LNCaP clone FGC (cell line): Measurements from ENCODE around the gene ABCC11.

Experiments used
- DNase-seq: peaks from one replicate; pipeline ENCODE4 v3.0.0-alpha.2; 2011; ENCODE audit warnings: low read depth
- H3K4me3 ChIP-seq: 2 replicates; pipeline ENCODE4 v1.5.1; 2011; ENCODE audit warnings: mild to moderate bottlenecking, low read depth, low read length, control low read depth
- CTCF ChIP-seq: IDR thresholded peaks from 2 replicates; pipeline ENCODE4 v1.5.1; 2012; ENCODE audit warnings: mild to moderate bottlenecking; ENCODE audit not compliant: control insufficient read depth, insufficient read depth; ENCODE audit errors: extremely low read depth

Gene ABCC11

DNA sequence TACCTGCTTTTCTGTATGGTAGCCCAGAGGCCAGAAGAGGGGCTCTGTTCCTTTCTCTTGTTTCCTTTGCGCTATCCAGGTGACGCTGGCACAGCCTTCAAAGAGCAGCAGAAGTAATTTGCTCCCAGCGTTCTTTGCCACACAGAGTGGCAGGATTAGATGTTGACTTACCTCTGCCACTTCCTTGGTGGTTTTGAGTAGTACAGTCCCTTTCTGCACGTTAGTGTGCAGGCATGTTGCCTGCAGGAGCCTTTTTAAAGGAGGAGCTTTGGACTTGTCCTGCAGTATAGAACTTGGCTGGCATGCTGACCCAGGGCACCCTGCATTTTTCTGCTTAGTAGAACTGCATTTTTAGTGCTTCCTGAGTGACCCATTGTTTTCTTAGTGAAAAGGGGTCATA lies at the start of gene ABCC11:
Gene ABCC11 (minus strand): TSS at position 229 of the 400 bp plus-strand sequence. CDS start 15,618 bp downstream, outside the sequence.
- peak within 1 kb of the TSS; percentile 81 for H3K4me3 ChIP-seq
- TF ChIP-seq CTCF = no peak
- no peak for DNase-seq

DNA sequence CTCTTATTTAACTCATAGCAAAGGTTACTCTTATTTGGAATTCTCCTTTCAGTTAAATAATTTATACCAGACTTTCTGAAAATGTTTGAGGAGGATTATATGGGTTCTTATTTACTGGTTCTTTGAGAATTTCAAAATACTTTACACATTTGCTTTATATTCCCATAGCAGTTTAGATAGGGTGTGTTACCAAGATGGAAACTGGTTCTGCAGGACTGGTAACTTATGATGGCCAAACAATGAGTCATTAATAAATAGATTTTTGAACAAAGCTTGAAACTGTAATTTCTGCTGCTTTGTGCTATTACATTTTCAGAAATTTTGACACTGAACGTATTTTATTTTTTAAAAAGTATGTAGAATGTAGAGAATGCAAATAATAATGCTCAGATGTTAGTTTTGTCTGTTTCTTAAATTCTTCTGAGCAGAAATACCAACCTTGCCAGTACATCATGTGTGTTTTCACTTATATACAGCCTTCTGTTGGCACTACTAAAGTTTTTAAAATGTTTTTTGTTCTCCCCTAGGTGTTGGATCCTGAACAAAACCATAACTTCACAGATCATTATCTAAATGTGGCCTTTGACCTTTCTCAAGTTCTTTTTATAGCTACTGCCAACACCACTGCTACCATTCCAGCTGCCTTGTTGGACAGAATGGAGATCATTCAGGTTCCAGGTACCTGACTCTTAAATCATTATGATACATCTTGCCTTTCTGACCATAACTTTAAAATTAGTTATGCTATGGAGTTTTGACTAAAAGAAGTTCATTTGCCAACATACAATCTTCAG lies 48.3 kb upstream of the ABCC11 start:
- H3K4me3 ChIP-seq = 0 out of 2 replicates have a peak overlapping the region, but pooled peaks have one; percentile 17
- DNase-seq = peak; percentile 91
- TF ChIP-seq CTCF = no peak

- no peak for DNase-seq
- H3K4me3 ChIP-seq = no peak overlapping the region
- no peak for TF ChIP-seq CTCF
These were observed 47.4 kb upstream of the ABCC11 start for GRCh38 chr16:48294724-48295123.

- DNase-seq = peak; percentile 48
- no peak for TF ChIP-seq CTCF
These were observed 45.1 kb upstream of the ABCC11 start for GRCh38 chr16:48292452-48292851.

DNA sequence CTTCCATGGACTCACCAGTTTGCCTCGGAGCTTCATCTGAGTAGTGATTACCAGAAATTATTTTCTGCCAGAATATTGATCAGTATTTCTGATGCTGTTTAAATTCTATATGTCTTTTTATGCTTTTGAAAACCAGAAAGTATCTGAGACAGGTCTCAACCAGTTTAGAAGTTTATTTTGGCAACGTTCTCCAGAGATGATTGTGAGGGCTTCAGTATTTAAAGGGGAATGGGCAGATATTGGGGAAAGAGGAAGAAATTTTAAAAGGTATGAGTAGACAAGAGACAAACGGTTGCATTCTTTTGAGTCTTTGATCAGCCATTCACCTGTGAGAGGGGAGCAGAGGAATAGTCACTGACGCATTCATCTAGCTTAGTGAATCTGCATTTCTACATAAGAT lies 44.4 kb upstream of the ABCC11 start:
- H3K4me3 ChIP-seq = no peak overlapping the region
- DNase-seq = no peak
- TF ChIP-seq CTCF = no peak

More at GRCh38 chr16:48292452-48292851, 45.1 kb upstream of the ABCC11 start:
- H3K4me3 ChIP-seq = peak overlapping the region; percentile 16; the same call in 1 of the 2 replicates

DNA sequence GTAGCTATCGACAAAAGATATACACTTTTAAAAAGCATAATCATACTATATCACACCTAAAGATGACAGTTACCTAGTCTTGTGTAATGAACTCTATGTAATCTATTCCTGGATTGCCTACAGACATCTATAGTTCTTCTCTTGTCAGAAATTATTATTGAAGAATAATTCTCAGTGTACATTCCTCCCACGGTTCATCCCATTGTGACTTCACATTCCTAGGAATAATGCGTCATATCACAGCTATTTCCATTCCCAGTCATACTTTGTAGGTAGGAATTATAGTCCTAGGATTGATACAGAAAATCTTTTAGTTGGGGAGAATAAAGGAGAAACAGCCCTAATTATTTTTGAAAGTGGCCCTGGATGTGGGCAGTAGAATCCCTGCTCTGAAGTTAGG lies 44.0 kb upstream of the ABCC11 start:
- no peak for TF ChIP-seq CTCF

More for the DNA sequence above, 44.0 kb upstream of the ABCC11 start:
- no peak for DNase-seq
- H3K4me3 ChIP-seq = no peak overlapping the region
